HG02642 (cell line): Measurements from ENCODE around the gene IL11.
A peak's percentile ranks its signal among the peaks of the same experiment; 100 is the strongest.
"Not testable (repeated sequence)": the region's sequence is repeated elsewhere in the genome, so short reads cannot be mapped to it uniquely, and the experiment has no call there.

ENCODE experiments used
- ATAC-seq: cut with Tn5 transposase; IDR thresholded peaks from one replicate; pipeline ENCODE4 v1.9.1; 2021; ENCODE audit warnings: mild to moderate bottlenecking; ENCODE audit not compliant: unreplicated experiment, poor library complexity

The IL11 gene

GRCh38 chr19:55339105-55339888, 31.0 kb downstream of the IL11 start, which contains the start of gene KMT5C:
Gene KMT5C, plus strand, starts transcription at chr19:55339876. Its CDS starts 2,061 bp downstream, at chr19:55341937.
- ATAC-seq: peak; percentile 87

GRCh38 chr19:55336101-55336500, 34.2 kb downstream of the IL11 start:
- ATAC-seq: no peak

GRCh38 chr19:55333870-55334269, 36.4 kb downstream of the IL11 start:
- no peak for ATAC-seq

- not testable (repeated sequence) for ATAC-seq
Observed at GRCh38 chr19:55329791-55330190, 40.5 kb downstream of the IL11 start.

GRCh38 chr19:55328774-55329318, 41.4 kb downstream of the IL11 start:
- not testable (repeated sequence) for ATAC-seq

GRCh38 chr19:55325172-55325571, 45.1 kb downstream of the IL11 start, which contains the start of gene TMEM150B:
Gene TMEM150B, minus strand, starts transcription at chr19:55325341. Its CDS starts 4,305 bp downstream, at chr19:55321036.
- no peak for ATAC-seq

- no peak for ATAC-seq
Observed at GRCh38 chr19:55324662-55325061, 45.6 kb downstream of the IL11 start.

GRCh38 chr19:55322204-55322885, 47.9 kb downstream of the IL11 start:
- no peak for ATAC-seq

- no peak for ATAC-seq
Observed at GRCh38 chr19:55321466-55322137, 48.7 kb downstream of the IL11 start.

GRCh38 chr19:55320844-55321419, 49.3 kb downstream of the IL11 start:
- ATAC-seq: no peak

- ATAC-seq: no peak
Observed at GRCh38 chr19:55319785-55320184, 50.5 kb downstream of the IL11 start.

- ATAC-seq: no peak
Observed at GRCh38 chr19:55316646-55317045, 53.6 kb downstream of the IL11 start.

GRCh38 chr19:55315956-55316525, 54.2 kb downstream of the IL11 start:
- ATAC-seq: no peak

- no peak for ATAC-seq
Observed at GRCh38 chr19:55314396-55314795, 55.9 kb downstream of the IL11 start.
